ENCODE results near the gene ZNF627.
"Not testable (repeated sequence)": the region's sequence is repeated elsewhere in the genome, so short reads cannot be mapped to it uniquely, and the experiment has no call there.

GRCh38 chr19:11573354-11573753 lies 23.9 kb upstream of the ZNF627 start:
- TF ChIP-seq EZH2 (IDR thresholded peaks at IDR 0.05); POLR2AphosphoS5 (IDR thresholded peaks at IDR 0.05; ENCODE audit: borderline replicate concordance, low read depth, low read length): not testable (repeated sequence)
